ENCODE results near the gene RUSC1. TPM values are rescaled to one million over a fixed set of nuclear protein-coding genes. Genes with fewer than 3 reads are reported as not detected.

RUSC1 gene
- total RNA-seq, 1 donor = 15.6 TPM

GRCh38 chr1:155360051-155360450, 39.4 kb downstream of the RUSC1 start:
- no peaks in the 10 kb centered on the region for H3K4me1 ChIP-seq (ENCODE audit: insufficient read depth, low read length)
- TF ChIP-seq, protein P1, sequence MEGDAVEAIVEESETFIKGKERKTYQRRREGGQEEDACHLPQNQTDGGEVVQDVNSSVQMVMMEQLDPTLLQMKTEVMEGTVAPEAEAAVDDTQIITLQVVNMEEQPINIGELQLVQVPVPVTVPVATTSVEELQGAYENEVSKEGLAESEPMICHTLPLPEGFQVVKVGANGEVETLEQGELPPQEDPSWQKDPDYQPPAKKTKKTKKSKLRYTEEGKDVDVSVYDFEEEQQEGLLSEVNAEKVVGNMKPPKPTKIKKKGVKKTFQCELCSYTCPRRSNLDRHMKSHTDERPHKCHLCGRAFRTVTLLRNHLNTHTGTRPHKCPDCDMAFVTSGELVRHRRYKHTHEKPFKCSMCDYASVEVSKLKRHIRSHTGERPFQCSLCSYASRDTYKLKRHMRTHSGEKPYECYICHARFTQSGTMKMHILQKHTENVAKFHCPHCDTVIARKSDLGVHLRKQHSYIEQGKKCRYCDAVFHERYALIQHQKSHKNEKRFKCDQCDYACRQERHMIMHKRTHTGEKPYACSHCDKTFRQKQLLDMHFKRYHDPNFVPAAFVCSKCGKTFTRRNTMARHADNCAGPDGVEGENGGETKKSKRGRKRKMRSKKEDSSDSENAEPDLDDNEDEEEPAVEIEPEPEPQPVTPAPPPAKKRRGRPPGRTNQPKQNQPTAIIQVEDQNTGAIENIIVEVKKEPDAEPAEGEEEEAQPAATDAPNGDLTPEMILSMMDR (IDR thresholded peaks at IDR 0.05; ENCODE audit: extremely low read depth, low read depth, low read length) = no peak
- no peak for DNase-seq (ENCODE audit: insufficient read length, low spot score, missing footprints)
- no peaks in the 10 kb centered on the region for H3K9me3 ChIP-seq (ENCODE audit: low read depth, low read length)
- no peak overlapping the region for H3K27ac ChIP-seq (ENCODE audit: low read depth, low read length)
- no peak overlapping the region for H3K4me3 ChIP-seq (ENCODE audit: insufficient read depth, low read length)
- no peaks in the 10 kb centered on the region for H3K79me2 ChIP-seq (ENCODE audit: insufficient read depth, low read length)
- no peak overlapping the region for H3K4me2 ChIP-seq (ENCODE audit: insufficient read depth, low read length)
- H3K36me3 ChIP-seq (ENCODE audit: insufficient read depth, low read length) = peaks cover 40% of the 10 kb centered on the region
- H2AFZ ChIP-seq (ENCODE audit: low read length) = no peak overlapping the region
- no peaks in the 10 kb centered on the region for H3K27me3 ChIP-seq (ENCODE audit: insufficient read depth, low read length)
- H4K20me1 ChIP-seq (ENCODE audit: insufficient read depth, low read length) = no peaks in the 10 kb centered on the region

DNA sequence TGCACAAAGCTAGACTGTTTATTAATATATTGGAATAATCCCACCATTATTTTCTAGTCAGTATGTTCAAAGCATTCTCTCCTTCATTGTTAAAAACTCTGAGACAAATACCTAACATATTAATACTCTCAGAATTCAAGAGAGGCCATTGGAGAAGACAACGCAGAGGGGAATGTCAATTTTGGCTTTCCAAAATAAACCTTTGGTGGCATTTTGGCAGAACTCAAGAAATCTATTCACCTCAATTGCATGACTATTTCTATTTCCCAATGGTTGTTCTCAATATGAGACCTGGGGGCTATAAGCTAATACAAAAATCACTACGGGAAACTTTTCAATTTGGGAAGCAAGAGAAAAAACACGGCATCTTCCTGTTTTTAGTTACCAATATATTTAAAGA, 58.5 kb downstream of the RUSC1 start:
- Histone ChIP-seq H3K4me2 (ENCODE audit: insufficient read depth, low read length) (peak overlapping the region; percentile 82), H3K4me1 (ENCODE audit: insufficient read depth, low read length) (peaks cover 22% of the 10 kb centered on the region), H3K27ac (ENCODE audit: low read depth, low read length) (peak overlapping the region; percentile 89), H2AFZ (ENCODE audit: low read length) (no peak overlapping the region), H4K20me1 (ENCODE audit: insufficient read depth, low read length) (no peaks in the 10 kb centered on the region), H3K27me3 (ENCODE audit: insufficient read depth, low read length) (no peaks in the 10 kb centered on the region), H3K36me3 (ENCODE audit: insufficient read depth, low read length) (peaks cover 15% of the 10 kb centered on the region), H3K79me2 (ENCODE audit: insufficient read depth, low read length) (no peaks in the 10 kb centered on the region), H3K9me3 (ENCODE audit: low read depth, low read length) (no peaks in the 10 kb centered on the region), H3K4me3 (ENCODE audit: insufficient read depth, low read length) (peak overlapping the region; percentile 56)
- no peak for DNase-seq (ENCODE audit: insufficient read length, low spot score, missing footprints)
- TF ChIP-seq, protein P1 (IDR thresholded peaks at IDR 0.05; ENCODE audit: extremely low read depth, low read depth, low read length) = no peak

DNA sequence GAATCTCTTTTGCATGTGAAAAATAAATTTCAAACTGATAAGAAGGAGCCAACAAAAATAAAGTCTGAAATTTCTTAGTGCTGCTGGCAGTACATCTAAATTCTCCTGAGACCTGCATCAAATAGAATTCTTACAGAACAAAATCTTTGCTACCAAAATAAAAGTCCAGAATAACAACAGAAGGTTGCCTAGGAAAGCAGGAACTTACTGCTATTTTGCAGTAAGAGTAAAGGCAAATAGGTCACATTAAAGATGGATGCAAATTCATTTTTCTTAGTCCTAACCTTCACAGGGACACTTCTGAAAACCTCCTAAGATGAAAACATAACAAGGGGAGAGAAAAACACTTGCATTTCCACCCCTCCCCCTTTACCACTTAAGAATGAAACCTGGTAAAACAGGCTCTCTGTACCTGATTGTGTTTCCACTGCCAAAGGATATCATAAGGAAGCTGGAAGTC, 59.0 kb downstream of the RUSC1 start:
- H3K27me3 ChIP-seq (ENCODE audit: insufficient read depth, low read length) = no peaks in the 10 kb centered on the region
- H3K27ac ChIP-seq (ENCODE audit: low read depth, low read length) = peak overlapping the region; percentile 89
- no peak overlapping the region for H3K4me3 ChIP-seq (ENCODE audit: insufficient read depth, low read length)
- no peaks in the 10 kb centered on the region for H4K20me1 ChIP-seq (ENCODE audit: insufficient read depth, low read length)
- no peaks in the 10 kb centered on the region for H3K9me3 ChIP-seq (ENCODE audit: low read depth, low read length)
- peaks cover 22% of the 10 kb centered on the region for H3K4me1 ChIP-seq (ENCODE audit: insufficient read depth, low read length)
- peak; percentile 86 for DNase-seq (ENCODE audit: insufficient read length, low spot score, missing footprints)
- no peaks in the 10 kb centered on the region for H3K79me2 ChIP-seq (ENCODE audit: insufficient read depth, low read length)
- peak overlapping the region; percentile 82 for H3K4me2 ChIP-seq (ENCODE audit: insufficient read depth, low read length)
- peak overlapping the region; percentile 69 for H2AFZ ChIP-seq (ENCODE audit: low read length)
- H3K36me3 ChIP-seq (ENCODE audit: insufficient read depth, low read length) = peaks cover 15% of the 10 kb centered on the region
- TF ChIP-seq, protein P1 (IDR thresholded peaks at IDR 0.05; ENCODE audit: extremely low read depth, low read depth, low read length) = no peak

Small RNAs within 50 kb of the gene (small RNA-seq; reads per million reads assigned to genes)
- gene RNU6-106P = not detected

Other genes with a start within 250 kb of the RUSC1 start
- gene EFNA3, start 242.1 kb upstream of the RUSC1 start, total RNA-seq = 1.4 and 2.1 TPM in 2 replicates
- gene EFNA1, start 193.0 kb upstream of the RUSC1 start, total RNA-seq = 0.36 and 0.88 TPM in 2 replicates
- 34.5 and 38.0 TPM in 2 replicates for gene SLC50A1, start 185.0 kb upstream of the RUSC1 start, total RNA-seq
- gene DPM3, start 180.4 kb upstream of the RUSC1 start, total RNA-seq = 15.9 and 34.4 TPM in 2 replicates
- 112 and 117 TPM in 2 replicates for gene KRTCAP2, start 147.6 kb upstream of the RUSC1 start, total RNA-seq
- gene TRIM46, start 147.0 kb upstream of the RUSC1 start, total RNA-seq = 3.2 and 3.3 TPM in 2 replicates
- gene THBS3, start 113.0 kb upstream of the RUSC1 start, total RNA-seq = 61.9 and 66.6 TPM in 2 replicates
- gene MTX1, start 112.2 kb upstream of the RUSC1 start, total RNA-seq = 37.4 and 42.7 TPM in 2 replicates
- gene ENTREP3, start 65.4 kb upstream of the RUSC1 start, total RNA-seq = 6.5 and 7.7 TPM in 2 replicates
- gene SCAMP3, start 58.5 kb upstream of the RUSC1 start, total RNA-seq = 35.9 and 41.3 TPM in 2 replicates
- 17.4 and 19.7 TPM in 2 replicates for gene CLK2, start 47.4 kb upstream of the RUSC1 start, total RNA-seq
- 2.5 and 2.9 TPM in 2 replicates for gene HCN3, start 43.4 kb upstream of the RUSC1 start, total RNA-seq
- not detected in 2 replicates for gene PKLR, start 19.5 kb upstream of the RUSC1 start, total RNA-seq
- 191 and 216 TPM in 2 replicates for gene FDPS, start 12.0 kb upstream of the RUSC1 start, total RNA-seq
- gene ASH1L, start 241.9 kb downstream of the RUSC1 start, total RNA-seq = 41.5 and 41.6 TPM in 2 replicates

Measured in osteoblast (primary cell).